Panc1 (cell line): ENCODE measurements around the gene DOK7.

Experiments
- CTCF ChIP-seq: fragments of 450-650 bp; IDR thresholded peaks from 2 replicates; pipeline ENCODE4 v1.5.1; 2017; ENCODE audit warnings: mild to moderate bottlenecking
- SIN3A ChIP-seq: IDR thresholded peaks from 2 replicates; pipeline ENCODE4 v1.6.1; 2012; ENCODE audit warnings: low read depth, mild to moderate bottlenecking, low read length, moderate library complexity, borderline replicate concordance; ENCODE audit not compliant: insufficient read depth

DNA sequence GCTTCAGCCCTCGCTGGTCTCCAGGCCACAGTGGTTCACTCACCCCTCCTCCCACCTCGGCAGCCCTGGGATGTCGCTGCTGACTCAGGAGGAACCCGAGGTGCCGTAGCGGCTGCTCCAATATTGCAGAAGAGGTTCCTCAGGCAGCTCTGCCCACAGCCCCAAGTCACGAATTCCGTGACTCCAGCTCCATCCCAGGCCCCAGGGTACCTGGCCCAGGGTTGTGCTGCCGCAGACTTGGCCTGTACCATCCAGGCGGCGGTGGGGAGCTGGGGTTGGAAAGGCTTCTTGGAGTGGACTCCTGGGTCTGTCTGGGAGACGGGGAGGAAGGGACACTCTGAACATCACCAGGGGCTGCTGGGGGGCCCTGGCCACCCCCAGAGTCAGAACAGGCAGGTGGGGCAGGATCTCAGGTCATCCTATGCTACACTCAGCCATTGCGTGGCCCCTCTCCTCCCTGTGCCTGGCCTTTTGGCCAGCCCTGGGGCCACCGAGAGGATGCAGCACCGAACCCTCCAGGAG, 22.1 kb upstream of the DOK7 start:
- TF ChIP-seq CTCF: no peak
- no peak for TF ChIP-seq SIN3A
